Esophagus mucosa (tissue), 1 donor: Measurements from ENCODE around the gene SLC16A3. TPM values are rescaled to one million over a fixed set of nuclear protein-coding genes. Genes with fewer than 3 reads are reported as not detected.

Experiments
- ATAC-seq: fragments of 200-7000 bp; cut with Tn5 transposase; one replicate; pipeline ENCODE4 v1.9.1; 2020
- total RNA-seq: library from RNA; stranded (reverse); gene quantifications from one replicate; pipeline ENCODE4 v1.2.4, GENCODE V29; 2023
- donor health status: DM: yes; HTN: yes; CAD: no.

Gene SLC16A3
- total RNA-seq, 1 donor from 2014 or later = 50.0 TPM

DNA sequence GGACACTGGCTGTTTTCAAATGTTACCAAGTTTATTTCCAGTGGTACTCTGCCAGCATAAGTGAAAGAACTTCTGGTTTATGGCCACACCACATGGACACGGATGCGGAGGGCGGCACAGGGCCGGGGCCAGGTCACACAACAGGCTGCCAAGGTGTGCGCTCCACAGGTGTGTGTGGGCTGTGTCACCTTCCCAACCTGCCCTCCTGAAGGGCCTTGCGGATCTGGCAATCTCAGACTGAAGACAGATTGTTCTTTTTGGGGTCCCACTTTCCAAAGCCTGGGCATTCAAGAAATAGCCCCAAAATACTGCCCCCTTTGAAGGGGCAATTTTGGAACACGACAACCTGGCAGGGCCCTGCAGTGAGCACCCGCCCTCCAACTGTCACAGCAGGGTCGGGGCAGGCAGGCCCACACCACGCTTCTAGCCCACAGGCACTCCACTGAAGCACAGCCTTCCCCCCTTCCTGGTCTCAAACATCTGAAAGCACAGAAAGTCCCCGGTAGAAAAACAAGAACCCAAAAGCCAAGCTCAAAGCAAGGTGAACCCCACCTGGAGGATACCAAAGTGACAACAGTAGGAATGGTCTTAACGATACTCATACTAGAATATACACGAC is 41.1 kb downstream of the SLC16A3 start:
- no peak for ATAC-seq

DNA sequence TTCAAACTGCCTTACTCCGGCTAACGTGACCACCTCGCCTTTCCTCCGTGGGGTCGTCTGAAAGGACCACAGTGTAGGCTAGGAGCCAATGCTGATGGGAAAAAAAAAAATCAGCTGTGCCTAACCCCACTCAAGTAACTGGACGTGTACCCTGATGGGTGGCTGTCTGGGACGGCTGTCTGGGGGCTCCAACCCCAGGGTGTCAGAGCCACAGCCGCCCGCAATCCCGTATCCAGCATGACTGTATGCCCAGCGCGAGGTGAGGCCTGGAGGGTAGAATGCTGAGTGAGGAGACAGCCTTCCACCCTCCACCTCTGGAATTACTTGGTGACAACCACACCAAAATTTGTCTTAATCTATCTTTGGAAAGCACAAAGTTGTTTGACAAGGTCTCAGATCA is 41.8 kb downstream of the SLC16A3 start:
- no peak for ATAC-seq

DNA sequence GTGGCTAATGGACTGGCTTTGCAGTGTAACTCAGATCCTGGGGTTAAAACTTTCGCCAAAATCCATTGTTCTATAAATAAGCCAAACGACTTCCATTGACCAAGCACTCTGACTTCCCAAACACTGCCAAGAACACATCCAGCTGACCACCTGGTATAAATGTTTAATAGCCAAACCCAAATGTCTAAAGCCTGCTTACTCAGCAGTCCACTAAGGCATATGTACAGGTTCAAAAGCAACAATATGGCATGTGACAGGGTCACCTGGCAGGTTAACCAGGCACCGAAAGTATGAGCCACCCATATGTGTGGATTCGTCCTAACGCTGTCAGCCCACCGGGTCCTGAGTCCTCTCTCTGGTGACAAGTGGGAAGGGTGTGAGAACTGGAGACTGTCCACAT is 42.6 kb downstream of the SLC16A3 start:
- no peak for ATAC-seq

DNA sequence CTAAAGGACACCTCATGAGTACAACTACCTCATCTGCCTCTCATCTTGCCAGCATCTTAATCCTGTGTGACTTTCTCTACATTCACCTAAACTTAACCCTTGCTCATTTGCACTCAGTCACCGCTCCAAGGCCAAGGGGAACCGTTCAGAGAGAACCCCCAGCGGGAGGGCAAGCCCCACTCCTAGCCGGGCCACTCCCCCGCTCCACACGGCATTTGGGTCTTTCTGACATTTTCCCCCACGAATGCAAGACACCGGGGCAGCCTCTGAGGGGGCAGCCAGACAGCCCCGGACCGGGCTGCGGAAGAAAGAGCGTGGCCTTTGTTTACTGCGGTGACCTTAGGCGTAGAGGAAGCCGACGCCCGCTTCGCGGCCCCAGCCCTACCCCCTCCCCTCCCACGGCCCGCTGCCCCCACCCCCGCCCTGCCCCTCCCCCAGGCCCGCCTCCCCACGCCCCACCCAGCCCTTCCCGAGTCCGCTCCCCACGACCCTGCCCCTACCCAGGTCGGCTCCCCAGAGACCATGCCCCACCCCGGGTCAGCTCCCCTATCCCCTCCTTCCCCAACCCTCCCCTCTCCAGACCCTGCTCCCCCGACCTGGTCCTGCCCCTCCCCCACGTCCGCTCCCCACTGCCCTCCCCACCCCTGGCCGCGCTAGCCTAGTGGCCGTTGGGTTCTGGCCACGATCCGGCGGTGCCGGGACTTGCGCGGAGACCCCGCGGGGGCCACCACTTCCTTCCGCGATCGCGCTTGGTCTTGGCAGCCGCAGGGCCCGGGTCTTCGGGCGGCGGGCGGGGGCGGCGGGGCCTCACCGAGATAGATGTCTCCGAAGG is 43.9 kb downstream of the SLC16A3 start:
- ATAC-seq = peak; percentile 41

DNA sequence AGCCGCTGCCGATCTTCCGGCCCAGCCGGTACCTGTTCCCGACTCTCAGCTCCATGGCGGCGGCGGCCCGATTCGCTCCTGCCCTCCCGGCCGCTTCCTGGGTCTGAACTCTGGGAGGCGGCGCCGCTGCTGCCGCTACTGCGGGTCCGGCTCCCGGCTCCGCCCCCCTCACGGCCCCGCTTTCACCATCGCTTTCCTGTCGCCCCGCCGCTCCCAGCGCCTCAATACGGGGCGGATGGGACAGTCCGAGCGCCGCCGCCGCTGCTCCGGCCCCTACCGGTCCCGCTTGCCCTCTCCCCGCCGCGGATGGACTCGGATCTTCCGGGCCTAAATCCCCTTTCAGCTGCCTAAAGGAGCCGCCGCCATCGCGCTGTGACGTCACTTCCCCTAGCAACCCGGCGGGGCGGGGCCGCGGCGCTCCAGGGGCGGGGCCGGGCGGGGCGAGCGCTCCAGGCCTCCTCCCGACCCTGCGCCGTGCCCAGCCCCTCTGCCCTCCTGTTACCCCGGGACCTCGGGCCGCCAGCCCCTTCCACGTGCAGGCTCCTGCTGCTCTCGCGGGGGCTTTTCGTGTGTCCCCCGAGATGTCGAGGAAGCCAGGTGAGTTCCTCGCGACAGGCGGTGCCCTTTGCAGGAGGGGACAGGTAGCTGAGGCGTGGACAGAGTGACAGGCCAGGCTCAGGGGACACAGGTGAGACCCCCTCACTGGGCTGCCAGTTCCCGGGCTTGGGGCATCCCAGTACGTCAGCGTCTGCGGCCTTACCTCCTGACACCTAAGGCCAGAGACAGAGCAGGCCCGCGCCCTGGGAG is 44.7 kb downstream of the SLC16A3 start, which contains the start of gene CSNK1D:
TSS of gene CSNK1D (minus strand) at position 374 of the 807 bp plus-strand sequence. CDS start at position 55, 319 bp downstream.
- peak; percentile 85 for ATAC-seq

DNA sequence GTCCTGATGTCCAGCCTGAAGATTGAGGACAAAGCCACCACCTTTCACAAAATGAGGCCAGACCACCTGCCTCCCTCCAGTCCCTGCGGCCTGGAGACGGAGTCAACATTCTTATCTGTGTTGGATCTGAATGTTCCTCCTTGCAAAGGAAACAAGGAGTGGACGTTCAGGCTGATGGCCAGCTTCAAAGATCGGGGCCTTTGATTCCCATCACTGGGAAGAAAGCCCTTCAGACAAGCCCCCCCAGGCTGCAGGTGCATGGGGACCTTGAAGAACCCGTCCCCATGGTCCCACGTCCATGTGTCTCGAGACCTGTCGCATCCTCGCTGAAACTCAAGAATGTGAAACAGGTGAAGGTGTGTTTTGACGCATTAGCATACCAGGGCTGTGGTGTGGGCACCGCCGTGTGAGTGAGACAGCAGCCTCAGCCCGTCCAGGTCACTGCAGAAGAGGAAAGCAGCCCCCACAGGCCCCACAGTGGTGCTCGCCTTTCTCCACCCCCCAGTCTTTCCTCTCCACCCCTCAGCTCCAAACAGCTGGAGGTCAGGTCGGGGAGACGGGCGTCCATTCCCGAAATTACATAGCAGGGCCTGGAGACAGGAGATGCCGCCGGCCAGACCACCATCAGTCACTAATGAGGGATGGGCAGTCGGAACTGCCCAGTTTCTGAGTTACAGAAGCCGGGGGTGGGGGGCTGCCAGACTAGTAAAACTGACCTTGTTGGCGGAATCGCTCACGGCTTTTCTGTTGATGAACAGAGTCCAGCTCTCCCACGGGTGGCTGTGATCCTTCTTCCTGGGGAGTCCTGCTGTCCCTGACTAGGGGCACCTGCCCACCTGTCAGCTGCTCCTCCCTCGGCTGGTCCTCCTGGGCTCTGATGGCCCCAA is 45.5 kb downstream of the SLC16A3 start:
- ATAC-seq = no peak

DNA sequence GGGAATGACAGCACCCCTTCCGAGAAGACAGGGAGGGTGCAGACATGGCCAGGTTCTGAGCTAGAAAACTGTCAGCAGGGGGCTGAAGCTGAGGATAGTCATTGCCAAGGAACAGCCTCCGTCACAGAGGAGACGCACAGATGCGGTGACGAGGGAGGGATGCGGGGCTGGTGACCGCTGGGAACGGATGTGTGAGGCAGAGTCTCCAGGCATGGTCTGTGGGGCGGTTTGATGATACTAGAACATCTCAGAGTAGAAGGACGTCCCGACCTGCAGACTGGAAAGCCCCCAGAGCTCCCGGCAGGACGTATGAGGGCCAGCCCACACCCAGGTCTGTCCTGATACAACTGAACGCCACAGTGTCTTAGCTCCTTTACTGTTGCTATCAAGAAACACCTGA is 46.5 kb downstream of the SLC16A3 start:
- no peak for ATAC-seq

DNA sequence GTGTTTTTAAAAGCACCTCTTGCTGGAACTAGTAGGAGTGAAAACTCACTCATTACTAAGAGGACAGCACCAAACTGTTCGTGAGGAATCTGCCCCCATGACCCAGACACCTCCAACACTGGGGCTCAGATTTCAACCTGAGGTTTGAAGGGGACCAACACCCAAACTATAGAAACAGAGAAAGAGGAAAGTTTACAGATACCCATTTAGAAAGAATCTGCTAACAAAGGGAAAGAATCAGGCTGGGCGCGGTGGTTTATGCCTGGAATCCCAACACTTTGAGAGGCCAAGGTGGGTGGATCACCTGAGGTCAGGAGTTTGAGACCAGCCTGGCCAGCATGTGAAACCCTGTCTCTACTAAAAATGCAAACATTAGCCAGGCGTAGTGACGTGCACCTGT is 48.1 kb downstream of the SLC16A3 start:
- ATAC-seq = no peak

DNA sequence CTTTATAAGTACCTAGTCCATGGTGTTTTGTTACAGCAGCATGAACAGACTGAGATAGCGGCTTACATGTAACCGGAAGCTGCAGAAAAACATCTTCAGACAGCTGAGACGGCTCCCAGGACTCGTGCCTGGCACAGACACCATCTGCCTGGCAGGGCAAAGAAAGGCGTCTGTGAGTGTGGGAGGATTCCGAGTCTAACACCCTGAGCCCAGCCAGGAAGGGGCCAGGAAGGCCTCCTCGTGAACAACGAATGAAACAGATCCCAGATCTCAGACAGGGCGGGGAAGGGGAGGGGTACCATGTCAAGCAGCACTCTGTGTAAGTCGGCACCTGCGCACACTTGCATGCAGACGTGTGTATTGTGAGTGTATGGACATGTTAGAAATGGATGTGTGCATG is 49.0 kb downstream of the SLC16A3 start:
- ATAC-seq = no peak

DNA sequence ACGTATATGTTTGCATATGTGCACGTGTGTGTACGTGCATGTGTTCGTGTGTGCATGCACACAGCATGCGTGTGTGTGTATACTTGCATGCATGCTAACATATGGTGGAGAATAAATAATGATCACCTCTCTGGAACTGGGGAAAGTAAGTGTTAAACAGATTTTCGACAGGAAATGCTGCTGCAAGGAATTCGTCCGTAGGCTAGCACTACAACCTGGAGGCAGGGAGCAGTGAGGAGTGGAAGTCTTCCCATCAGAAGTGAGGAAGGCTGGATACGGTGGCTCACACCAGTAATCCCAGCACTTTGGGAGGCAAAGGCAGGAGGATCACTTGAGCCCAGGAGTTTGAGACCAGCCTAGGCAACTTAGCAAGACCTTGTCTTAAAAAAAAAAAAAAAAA is 49.5 kb downstream of the SLC16A3 start:
- ATAC-seq = no peak

DNA sequence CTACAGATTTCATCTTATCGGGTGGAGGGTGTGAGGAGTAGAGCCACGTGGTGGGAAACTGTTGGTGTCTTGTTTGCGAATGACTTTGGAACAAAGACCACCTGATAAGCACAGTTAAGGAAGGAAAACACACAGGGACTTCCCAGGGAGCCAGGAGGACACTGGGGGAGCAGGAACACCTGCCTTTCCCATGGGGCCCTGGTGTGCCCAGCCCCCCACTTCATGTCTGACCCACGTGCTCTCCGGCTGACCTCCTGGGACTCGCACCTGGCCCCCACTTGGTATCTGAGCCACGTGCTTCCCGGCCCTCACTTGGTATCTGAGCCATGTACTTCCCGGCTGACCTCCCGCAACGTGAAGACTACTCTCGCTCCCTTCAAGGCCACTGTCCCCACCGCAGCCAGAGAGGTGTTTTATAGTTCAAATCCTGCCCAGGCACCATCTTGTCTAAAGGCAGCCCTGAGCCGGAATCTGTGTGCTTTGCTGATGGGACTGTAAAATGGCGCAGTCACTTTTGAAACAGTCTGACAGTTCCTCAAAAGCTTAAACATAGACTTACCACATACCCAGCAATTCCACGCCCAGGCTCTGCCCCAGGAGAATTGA is 50.0 kb downstream of the SLC16A3 start:
- no peak for ATAC-seq

DNA sequence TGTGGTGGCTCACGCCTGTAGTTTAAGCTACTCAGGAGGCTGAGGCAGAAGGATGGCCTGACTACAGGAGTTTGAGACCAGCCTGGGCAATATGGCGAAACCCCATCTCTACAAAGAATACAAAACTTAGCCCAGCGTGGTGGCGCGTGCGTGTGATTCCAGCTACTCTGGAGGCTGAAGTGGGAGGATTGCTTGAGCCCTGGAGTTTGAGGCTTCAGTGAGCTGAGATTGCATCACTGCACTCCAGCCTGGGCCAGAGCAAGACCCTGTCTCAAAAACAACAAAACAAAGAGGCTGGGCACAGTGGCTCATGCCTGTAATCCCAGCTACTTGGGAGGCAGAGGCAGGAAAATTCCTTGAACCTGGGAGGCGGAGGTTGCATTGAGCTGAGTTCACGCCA is 51.7 kb downstream of the SLC16A3 start:
- ATAC-seq = no peak

DNA sequence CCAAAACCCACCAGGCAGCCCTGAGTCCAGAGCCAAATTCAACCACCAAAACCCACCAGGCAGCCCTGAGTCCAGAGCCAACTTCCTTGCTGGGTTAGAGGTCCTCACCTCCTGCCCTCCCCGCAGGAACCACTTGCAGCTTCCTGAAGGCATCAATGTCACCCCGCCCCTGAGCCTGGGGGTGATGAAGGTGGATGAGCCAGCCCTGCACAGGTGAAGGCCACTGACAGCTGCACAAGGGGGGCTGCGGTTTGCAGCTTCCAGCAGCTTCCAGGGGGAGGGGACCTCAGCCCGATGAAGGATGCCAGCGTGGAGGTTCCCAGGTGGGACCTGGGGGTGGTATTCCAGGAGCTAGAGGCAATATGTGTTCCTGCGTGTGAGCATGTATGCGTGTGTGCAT is 52.2 kb downstream of the SLC16A3 start:
- ATAC-seq = no peak

DNA sequence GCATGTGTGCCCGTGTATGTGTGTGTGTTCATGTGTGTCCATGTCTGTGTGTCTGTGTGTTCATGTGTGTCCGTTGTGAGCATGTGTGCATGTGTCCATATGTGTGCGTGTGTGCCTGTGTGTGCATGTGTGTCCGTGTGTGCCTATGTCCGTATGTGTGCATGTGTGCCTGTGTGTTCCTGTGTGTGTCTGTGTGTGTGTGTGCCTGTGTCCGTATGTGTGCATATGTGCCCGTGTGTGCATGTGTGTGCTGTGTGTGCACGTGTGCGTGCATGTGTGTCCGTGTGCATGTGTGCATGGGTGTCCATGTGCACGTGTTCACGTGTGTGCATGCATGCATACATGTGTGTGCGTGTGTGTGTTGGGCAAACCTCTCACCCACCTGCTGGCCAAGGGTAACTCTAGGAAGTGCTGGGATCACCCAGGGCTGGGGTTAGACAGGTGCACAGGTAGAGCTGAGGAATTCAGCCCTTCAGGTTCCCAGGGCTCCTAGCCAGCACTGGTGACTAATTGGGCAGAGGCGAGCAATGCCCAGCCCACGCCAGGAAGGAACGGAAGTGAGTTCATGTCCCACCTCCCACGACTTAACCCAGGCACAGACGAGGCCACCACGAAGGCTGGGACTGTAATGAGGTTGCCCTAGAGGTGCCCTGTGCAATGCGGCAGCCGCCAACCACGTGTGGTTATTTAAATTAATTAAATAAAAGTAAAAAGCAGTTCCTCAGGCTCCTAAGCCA is 52.8 kb downstream of the SLC16A3 start:
- peak; percentile 90 for ATAC-seq

DNA sequence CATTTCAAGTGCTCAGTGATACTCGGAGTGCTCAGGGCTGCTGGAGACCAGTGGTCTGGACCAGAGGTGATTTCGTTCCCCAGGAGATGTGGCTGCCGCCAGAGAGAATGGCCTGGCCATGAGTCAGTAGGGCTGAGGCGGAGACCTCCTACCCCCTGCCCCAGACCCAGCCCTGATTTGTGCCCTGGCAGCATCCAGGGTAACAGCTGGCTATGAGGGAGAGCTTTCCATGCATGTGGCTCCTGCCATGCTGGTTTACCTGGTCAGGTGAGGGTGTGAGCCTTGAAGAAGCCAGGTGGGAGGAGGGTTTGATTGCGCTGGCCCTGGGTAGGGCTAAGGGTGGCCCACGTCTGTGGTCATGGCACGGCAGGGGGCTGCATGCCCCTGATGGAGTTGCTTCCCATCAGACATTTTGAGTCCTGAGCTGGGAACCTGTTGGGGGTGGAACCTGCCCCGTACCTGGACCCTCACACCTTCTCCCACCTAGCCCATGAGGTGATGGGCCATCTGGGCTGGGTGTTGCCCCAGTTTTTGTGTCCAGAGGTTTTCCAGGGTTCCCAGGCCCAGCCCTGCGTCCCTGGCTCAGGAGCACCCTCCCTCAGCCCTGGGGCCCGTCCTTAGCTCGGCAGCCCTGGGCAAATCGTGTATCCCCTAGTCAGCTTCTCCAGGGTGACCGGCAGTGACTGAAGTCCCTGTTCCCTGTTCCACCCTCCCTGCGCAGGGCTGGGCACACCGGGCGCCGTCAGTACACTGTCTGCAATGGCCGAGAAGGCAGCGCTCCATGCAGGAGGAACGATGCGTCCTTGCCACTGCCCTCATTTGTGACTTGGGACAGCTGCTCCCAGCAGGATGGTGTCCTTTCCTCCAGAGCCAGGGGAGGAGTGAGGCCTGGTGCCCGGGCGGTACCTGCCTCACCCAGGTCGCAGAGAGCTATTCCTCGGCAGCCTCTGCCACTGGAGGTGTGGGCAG is 53.7 kb downstream of the SLC16A3 start:
- ATAC-seq = peak; percentile 44

DNA sequence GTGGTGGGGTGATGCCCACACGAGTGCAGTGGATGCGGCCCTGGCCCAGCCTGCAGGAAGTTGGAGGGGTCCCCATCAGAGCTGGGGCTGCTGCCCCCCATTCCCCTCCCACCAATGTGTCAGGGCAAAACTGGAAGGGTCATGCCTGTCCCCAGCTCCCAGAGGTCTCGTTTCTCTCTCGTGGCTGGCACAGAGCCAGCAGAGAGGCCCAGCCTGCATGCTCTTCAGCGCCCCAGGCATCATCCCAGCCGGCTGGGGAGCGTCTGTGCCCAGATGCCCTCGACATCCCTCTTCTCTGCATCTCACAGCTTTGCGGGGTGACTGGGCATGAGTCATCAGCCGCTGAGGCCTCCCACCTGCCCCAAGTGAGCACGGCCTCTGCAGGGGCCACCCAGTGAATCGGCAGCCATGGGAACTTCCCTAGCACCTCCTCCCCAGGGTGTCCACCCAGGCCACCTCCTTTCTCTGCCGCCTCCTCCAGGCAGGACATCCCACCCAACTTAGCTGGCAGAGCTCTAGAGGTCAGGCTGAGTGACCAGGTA is 54.4 kb downstream of the SLC16A3 start:
- peak; percentile 6 for ATAC-seq

DNA sequence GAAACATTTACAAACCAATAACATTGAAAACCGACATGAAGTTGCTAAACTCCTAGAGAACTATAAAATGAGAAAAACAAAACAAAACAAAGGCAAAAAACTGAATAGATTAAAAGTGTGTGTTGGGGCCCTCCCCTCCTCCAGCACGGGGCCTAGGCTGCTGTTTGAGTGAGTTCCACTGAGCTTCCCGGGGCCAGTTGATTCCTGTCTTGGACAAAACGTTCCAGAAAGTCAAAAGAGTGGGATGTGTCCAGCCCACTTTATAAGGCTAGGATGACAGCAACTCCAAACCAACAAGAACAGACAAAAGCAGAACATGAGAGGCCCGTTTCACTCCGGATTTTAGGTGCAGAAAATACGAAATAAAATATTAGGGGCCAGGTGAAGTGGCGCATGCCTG is 56.3 kb downstream of the SLC16A3 start:
- no peak for ATAC-seq

DNA sequence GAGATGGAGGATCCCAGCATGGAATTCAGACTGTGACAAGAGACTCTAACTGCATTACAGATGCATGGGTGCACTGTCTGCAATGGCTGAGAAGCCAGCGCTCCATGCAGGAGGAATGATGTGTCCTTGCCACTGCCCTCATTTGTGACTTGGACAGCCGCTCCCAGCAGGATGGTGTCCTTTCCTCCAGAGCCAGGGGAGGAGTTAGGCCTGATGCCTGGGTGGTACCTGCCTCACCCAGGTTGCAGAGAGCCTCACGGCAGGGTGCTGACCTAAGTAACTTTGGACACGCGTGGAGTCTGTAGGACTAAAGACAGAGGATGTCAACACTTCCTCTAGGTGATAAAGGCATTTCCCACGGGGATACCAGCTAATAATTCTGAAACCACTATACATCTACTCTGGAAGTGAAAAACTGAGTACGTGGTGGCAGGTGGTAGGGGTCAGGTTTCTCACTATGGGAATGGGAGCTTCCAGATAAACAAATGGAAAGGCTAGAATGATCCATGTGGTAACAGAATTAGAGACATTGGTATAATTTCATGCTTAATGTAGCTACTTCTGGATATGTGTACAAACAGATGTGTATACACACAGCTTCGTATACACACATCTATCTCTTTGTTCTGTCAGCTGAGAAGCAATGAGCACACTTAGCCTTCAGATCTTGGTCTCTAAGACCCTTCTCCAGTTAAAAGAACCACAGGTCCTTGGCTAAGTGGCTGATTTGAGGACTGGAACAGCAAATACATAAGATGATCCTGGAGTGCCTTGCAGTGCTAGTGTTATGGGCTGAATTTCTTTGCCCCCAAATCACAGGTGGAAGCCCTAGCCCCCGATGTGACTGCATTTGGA is 58.4 kb downstream of the SLC16A3 start:
- ATAC-seq = no peak
